K562 (cell line): ENCODE measurements around the gene BLID.

Source experiments
- BHLHE40 ChIP-seq: IDR thresholded peaks from 2 replicates; pipeline ENCODE4 v1.6.1; 2011; ENCODE audit warnings: low read length, improper control_type of control experiment
- EZH2 ChIP-seq: IDR thresholded peaks from 2 replicates; pipeline ENCODE4 v1.6.1; 2012; ENCODE audit warnings: low read depth, mild to moderate bottlenecking, inconsistent platforms, low read length, borderline replicate concordance
- GABPA ChIP-seq: fragments of 200-800 bp; sonication (Bioruptor generic); conservative IDR thresholded peaks from 2 replicates; pipeline ENCODE4 v1.6.1; 2016; ENCODE audit warnings: low read depth, missing genetic modification characterization, missing compliant biosample characterization
- GTF2F1 ChIP-seq: IDR thresholded peaks from 2 replicates; pipeline ENCODE4 v1.6.1; 2011; ENCODE audit warnings: low read depth, low read length, improper control_type of control experiment
- KDM1A ChIP-seq, 2 experiments: fragments of 450-650 bp; IDR thresholded peaks; 2 replicates each; pipeline ENCODE4 v1.6.1; 2016; ENCODE audit warnings: mild to moderate bottlenecking in 2 of 2
- MCM3 ChIP-seq: fragments of 450-650 bp; IDR thresholded peaks from 2 replicates; pipeline ENCODE4 v1.6.1; 2016
- MEF2A ChIP-seq: IDR thresholded peaks from 2 replicates; pipeline ENCODE4 v1.6.1; 2011; ENCODE audit warnings: low read depth, mild to moderate bottlenecking, low read length, moderate library complexity; ENCODE audit not compliant: control insufficient read depth
- MTA1 ChIP-seq: fragments of 450-650 bp; IDR thresholded peaks from 2 replicates; pipeline ENCODE4 v1.6.1; 2017; ENCODE audit warnings: borderline replicate concordance
- MYC ChIP-seq, 2 experiments: fragments of 250-450 bp in 1 of 2; sonication (Bioruptor Pico) in 1 of 2; IDR thresholded peaks; 2 replicates each; pipeline versions ENCODE4 v1.5.1 to v1.6.1; 2012 to 2021; ENCODE audit warnings: low read depth in 2 of 2, borderline replicate concordance in 1 of 2, improper control_type of control experiment in 1 of 2, low read length in 1 of 2, mild to moderate bottlenecking in 1 of 2, moderate library complexity in 1 of 2
- NR2C2 ChIP-seq, 2 experiments: fragments of 200-800 bp in 1 of 2; sonication (Bioruptor generic) in 1 of 2; sonication (generic) in 1 of 2; formaldehyde crosslinking in 1 of 2; IDR thresholded peaks; 2 replicates each; pipeline versions ENCODE4 v1.6.1 to v1.8.0; 2016 to 2022; ENCODE audit warnings: mild to moderate bottlenecking in 1 of 2, missing compliant biosample characterization in 1 of 2, missing genetic modification characterization in 1 of 2, missing genetic modification reagents in 1 of 2
- RAD21 ChIP-seq, 2 experiments: fragments of 250-450 bp in 1 of 2; fragments of 450-650 bp in 1 of 2; sonication (Bioruptor Pico) in 1 of 2; formaldehyde crosslinking in 1 of 2; IDR thresholded peaks in 1 of 2; conservative IDR thresholded peaks in 1 of 2; 2 replicates each; pipeline versions ENCODE4 v1.4.0 to v1.8.0; 2020 to 2022; ENCODE audit warnings: mild to moderate bottlenecking in 2 of 2, moderate library complexity in 1 of 2
- ZNF696 ChIP-seq: fragments of 250-450 bp; sonication (Bioruptor Pico); conservative IDR thresholded peaks from 2 replicates; pipeline ENCODE4 v1.4.0; 2020; ENCODE audit warnings: mild to moderate bottlenecking, moderate library complexity
- TF ChIP-seq, protein P1 (sequence below), 3 experiments: IDR thresholded peaks in 2 of 3; conservative IDR thresholded peaks in 1 of 3; 2 replicates each; pipeline ENCODE4 v1.5.1; 2011 to 2012; ENCODE audit warnings: low read length in 3 of 3, mild to moderate bottlenecking in 3 of 3, control low read depth in 2 of 3, improper control_type of control experiment in 1 of 3, inconsistent platforms in 1 of 3, low read depth in 1 of 3, mixed read lengths in 1 of 3, moderate library complexity in 1 of 3; ENCODE audit not compliant: insufficient read depth in 2 of 3
- TF ChIP-seq, protein P2 (sequence below), 2 experiments: IDR thresholded peaks; 2 replicates each; pipeline ENCODE4 v1.6.1; 2011; ENCODE audit warnings: borderline replicate concordance in 1 of 2, control low read depth in 1 of 2, low read depth in 1 of 2, low read length in 1 of 2, mild to moderate bottlenecking in 1 of 2, mixed read lengths in 1 of 2, moderate library complexity in 1 of 2; ENCODE audit not compliant: insufficient read depth in 1 of 2, insufficient read length in 1 of 2, poor library complexity in 1 of 2, severe bottlenecking in 1 of 2; ENCODE audit errors: extremely low read depth in 1 of 2

DNA sequence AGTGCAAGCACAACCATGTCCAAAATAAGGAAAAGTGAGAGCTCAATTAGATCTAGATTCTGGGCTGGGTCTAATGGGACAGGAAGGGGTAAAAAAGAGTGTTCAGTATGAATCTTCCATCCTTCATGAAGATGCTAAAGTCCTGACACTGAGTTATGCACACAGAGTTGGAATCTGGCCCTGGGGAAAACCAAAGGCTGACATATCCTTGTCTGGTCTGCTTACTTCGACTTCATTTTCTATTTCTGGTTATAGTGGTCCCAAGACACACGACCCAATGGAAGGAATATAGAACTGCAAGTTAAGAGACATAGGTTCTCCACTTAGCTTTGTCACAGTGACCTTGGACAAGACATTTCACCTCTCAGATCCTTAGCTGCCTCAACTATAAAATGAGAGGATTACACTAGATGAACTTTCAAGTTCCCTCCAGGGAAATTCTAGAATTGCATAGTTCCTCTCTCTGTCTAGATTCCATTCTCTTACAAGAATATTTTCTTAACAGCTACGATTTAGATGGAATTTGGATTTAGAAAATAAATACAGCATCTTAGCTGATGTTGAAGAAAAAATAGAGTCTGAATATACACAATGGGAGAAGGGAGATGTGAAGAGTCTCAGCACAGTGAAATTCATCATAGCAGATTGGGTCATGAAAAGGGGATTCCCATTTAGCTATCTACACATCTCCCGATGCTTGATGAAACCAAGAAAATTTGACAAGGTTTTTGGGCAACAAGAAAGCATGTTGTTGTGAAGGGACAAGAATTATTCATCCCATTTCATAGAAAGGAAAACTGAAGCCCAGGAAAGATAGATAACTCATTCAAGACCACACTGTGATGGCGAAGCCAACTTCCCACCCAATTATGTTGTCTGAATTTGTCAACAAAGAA lies 3.3 kb downstream of the BLID start:
- TF ChIP-seq, protein P1, sequence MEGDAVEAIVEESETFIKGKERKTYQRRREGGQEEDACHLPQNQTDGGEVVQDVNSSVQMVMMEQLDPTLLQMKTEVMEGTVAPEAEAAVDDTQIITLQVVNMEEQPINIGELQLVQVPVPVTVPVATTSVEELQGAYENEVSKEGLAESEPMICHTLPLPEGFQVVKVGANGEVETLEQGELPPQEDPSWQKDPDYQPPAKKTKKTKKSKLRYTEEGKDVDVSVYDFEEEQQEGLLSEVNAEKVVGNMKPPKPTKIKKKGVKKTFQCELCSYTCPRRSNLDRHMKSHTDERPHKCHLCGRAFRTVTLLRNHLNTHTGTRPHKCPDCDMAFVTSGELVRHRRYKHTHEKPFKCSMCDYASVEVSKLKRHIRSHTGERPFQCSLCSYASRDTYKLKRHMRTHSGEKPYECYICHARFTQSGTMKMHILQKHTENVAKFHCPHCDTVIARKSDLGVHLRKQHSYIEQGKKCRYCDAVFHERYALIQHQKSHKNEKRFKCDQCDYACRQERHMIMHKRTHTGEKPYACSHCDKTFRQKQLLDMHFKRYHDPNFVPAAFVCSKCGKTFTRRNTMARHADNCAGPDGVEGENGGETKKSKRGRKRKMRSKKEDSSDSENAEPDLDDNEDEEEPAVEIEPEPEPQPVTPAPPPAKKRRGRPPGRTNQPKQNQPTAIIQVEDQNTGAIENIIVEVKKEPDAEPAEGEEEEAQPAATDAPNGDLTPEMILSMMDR (IDR thresholded peaks at IDR 0.05 in 2 of 3, conservative IDR thresholded peaks at IDR 0.05 in 1 of 3; ENCODE audit: insufficient read depth in 2 of 3, low read depth in 1 of 3, low read length in 3 of 3): no peak
- TF ChIP-seq MTA1 (no peak), EZH2 (no peak), GABPA (tag) (no peak), ZNF696 (CRISPR knock-in tag) (no peak), MEF2A (no peak), MCM3 (no peak), GTF2F1 (no peak), NR2C2 (CRISPR knock-in tag; IDR thresholded peaks at IDR 0.05) (no peak), NR2C2 (tag; IDR thresholded peaks at IDR 0.05) (no peak), BHLHE40 (no peak), MYC (IDR thresholded peaks at IDR 0.05; ENCODE audit: low read depth, low read length) (no peak), MYC (CRISPR knock-in tag; IDR thresholded peaks at IDR 0.05; ENCODE audit: borderline replicate concordance, low read depth) (no peak), RAD21 (CRISPR knock-in tag; conservative IDR thresholded peaks at IDR 0.05 in 1 of 2, IDR thresholded peaks at IDR 0.05 in 1 of 2) (no peak), KDM1A (IDR thresholded peaks at IDR 0.05) (no peak)
- TF ChIP-seq, protein P2, sequence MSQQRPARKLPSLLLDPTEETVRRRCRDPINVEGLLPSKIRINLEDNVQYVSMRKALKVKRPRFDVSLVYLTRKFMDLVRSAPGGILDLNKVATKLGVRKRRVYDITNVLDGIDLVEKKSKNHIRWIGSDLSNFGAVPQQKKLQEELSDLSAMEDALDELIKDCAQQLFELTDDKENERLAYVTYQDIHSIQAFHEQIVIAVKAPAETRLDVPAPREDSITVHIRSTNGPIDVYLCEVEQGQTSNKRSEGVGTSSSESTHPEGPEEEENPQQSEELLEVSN (IDR thresholded peaks at IDR 0.05; ENCODE audit: borderline replicate concordance in 1 of 2, extremely low read depth in 1 of 2, insufficient read depth in 1 of 2, insufficient read length in 1 of 2, low read depth in 1 of 2, low read length in 1 of 2, poor library complexity in 1 of 2, severe bottlenecking in 1 of 2): no peak
